Mononuclear cell (primary cell): ENCODE measurements around the gene SLC39A10. TPM values are rescaled to one million over a fixed set of nuclear protein-coding genes. Genes with fewer than 3 reads are reported as not detected.

ENCODE experiments used
- H3K27me3 ChIP-seq: 2 replicates; pipeline ENCODE4 v1.6.0; 2011; ENCODE audit warnings: low read length, control low read depth; ENCODE audit not compliant: insufficient read depth
- H3K4me1 ChIP-seq: 2 replicates; pipeline ENCODE4 v1.5.1; 2011; ENCODE audit warnings: mild to moderate bottlenecking, low read length, control low read depth; ENCODE audit not compliant: insufficient read depth
- H3K4me3 ChIP-seq: 2 replicates; pipeline ENCODE4 v1.5.1; 2011; ENCODE audit warnings: mild to moderate bottlenecking, low read length, moderate library complexity
- H3K9me3 ChIP-seq: 2 replicates; pipeline ENCODE4 v1.5.1; 2011; ENCODE audit warnings: low read depth, mild to moderate bottlenecking, control low read depth, low read length
- total RNA-seq: library from RNA; depleted of rRNA; stranded (reverse); fragments of >200 nt; gene quantifications from one replicate; pipeline ENCODE4 v1.2.3, GENCODE V29; 2012

Gene SLC39A10
- total RNA-seq, 1 donor, result 52.7 TPM

DNA sequence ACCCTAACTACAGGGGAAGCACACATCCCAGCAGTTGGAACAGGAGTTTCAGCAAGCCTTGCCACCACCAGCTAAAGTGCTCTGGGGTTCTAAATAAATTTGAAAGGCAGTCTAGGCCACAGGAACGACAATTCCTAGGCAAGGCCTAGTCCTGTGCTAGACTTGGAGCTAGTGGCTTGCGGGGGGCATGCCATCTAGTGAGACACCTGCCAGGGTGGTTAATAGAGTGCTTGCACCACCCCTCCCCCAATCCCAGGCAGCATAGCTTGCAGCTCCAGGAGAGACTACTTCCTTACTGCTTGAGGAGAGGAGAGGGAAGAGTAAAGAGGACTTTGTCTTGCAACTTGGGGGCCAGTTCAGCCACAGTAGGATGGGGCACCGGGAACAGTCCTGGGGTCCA, 101.8 kb downstream of the SLC39A10 start:
- Histone ChIP-seq H3K4me3 (no peak overlapping the region), H3K4me1 (no peaks in the 10 kb centered on the region), H3K9me3 (peaks cover 5% of the 10 kb centered on the region), H3K27me3 (no peaks in the 10 kb centered on the region)

DNA sequence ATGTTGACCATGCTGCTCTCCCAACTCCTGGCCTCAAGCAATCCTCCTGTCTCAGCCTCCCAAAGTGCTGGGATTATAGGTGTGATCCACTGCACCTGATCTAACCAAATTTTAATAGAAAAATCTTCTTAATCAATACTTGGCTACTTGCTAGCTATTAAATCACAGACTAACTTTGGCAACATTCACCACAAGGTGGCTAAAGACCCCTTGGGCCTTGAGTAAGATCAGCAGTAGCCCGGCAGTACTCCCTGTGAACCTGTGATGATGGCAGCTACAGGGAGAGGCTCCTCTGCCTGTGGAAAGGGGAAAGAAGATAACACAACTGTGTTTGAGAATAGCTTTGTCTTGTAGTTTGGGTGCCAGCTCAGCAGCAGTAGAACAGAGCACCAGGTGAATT, 102.9 kb downstream of the SLC39A10 start:
- Histone ChIP-seq H3K4me3 (no peak overlapping the region), H3K9me3 (peaks cover 14% of the 10 kb centered on the region), H3K27me3 (no peaks in the 10 kb centered on the region), H3K4me1 (no peaks in the 10 kb centered on the region)

GRCh38 chr2:195763866-195764265, 106.8 kb downstream of the SLC39A10 start:
- Histone ChIP-seq H3K4me1 (no peaks in the 10 kb centered on the region), H3K4me3 (no peak overlapping the region), H3K27me3 (no peaks in the 10 kb centered on the region), H3K9me3 (peaks cover 16% of the 10 kb centered on the region)

- Histone ChIP-seq H3K27me3 (no peaks in the 10 kb centered on the region), H3K9me3 (peaks cover 11% of the 10 kb centered on the region), H3K4me1 (no peaks in the 10 kb centered on the region), H3K4me3 (no peak overlapping the region)
Observed at GRCh38 chr2:195766691-195767090, 109.7 kb downstream of the SLC39A10 start.

- Histone ChIP-seq H3K4me3 (no peak overlapping the region), H3K27me3 (no peaks in the 10 kb centered on the region), H3K4me1 (no peaks in the 10 kb centered on the region), H3K9me3 (peaks cover 11% of the 10 kb centered on the region)
Observed at GRCh38 chr2:195768431-195768830, 111.4 kb downstream of the SLC39A10 start.

- no peaks in the 10 kb centered on the region for H3K27me3 ChIP-seq
- H3K9me3 ChIP-seq, result peaks cover under 1% of the 10 kb centered on the region
- no peaks in the 10 kb centered on the region for H3K4me1 ChIP-seq
- no peak overlapping the region for H3K4me3 ChIP-seq
Observed at GRCh38 chr2:195769975-195770374, 112.9 kb downstream of the SLC39A10 start.

- Histone ChIP-seq H3K4me1 (no peaks in the 10 kb centered on the region), H3K27me3 (no peaks in the 10 kb centered on the region), H3K9me3 (no peaks in the 10 kb centered on the region), H3K4me3 (no peak overlapping the region)
Observed at GRCh38 chr2:195779491-195779890, 122.5 kb downstream of the SLC39A10 start.

- Histone ChIP-seq H3K9me3 (no peaks in the 10 kb centered on the region), H3K27me3 (no peaks in the 10 kb centered on the region), H3K4me1 (no peaks in the 10 kb centered on the region), H3K4me3 (no peak overlapping the region)
Observed at GRCh38 chr2:195782156-195782555, 125.1 kb downstream of the SLC39A10 start.
